Right lobe of liver (tissue), 4 donors: Measurements from ENCODE around the gene PCED1A.

Experiments
- POLR2A ChIP-seq: fragments of 450-650 bp; IDR thresholded peaks from one replicate; pipeline ENCODE4 v1.6.1; 2017; ENCODE audit warnings: antibody characterized with exemption, mild to moderate bottlenecking
- TF ChIP-seq, protein P1 (sequence below), 4 donors: fragments of 200-600 bp in 3 of 4; fragments of 450-650 bp in 1 of 4; IDR thresholded peaks; one replicate each; pipeline versions ENCODE4 v1.5.1 to v1.8.0; 2016 to 2022; ENCODE audit warnings: antibody characterized with exemption in 4 of 4, mild to moderate bottlenecking in 2 of 4
- donor health status: DM: no; HTN: no; CAD: no.
- donor health status: DM: no; HTN: no; CAD: no.
- donor health status: DM: no; HTN: yes; CAD: no.

DNA sequence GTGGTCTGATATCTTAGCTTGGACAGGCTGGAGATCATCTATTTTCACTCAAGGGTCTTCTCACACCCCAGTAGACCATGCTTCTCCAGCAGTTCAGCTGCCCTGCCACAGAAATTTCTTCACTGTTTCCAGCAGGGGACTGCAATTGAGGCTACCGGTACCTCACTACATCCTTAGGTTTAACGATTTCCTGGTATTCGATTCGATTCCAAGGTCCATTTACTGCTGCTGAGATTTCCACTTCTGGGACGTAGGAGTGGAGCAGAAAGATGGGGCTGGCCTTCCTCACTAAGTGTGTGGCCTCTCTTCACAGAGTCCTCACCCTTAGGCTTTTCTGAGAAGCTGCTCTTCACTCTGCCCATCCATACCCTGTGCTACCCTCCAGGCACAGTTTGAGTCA is 6.2 kb upstream of the PCED1A start:
- TF ChIP-seq, protein P1, sequence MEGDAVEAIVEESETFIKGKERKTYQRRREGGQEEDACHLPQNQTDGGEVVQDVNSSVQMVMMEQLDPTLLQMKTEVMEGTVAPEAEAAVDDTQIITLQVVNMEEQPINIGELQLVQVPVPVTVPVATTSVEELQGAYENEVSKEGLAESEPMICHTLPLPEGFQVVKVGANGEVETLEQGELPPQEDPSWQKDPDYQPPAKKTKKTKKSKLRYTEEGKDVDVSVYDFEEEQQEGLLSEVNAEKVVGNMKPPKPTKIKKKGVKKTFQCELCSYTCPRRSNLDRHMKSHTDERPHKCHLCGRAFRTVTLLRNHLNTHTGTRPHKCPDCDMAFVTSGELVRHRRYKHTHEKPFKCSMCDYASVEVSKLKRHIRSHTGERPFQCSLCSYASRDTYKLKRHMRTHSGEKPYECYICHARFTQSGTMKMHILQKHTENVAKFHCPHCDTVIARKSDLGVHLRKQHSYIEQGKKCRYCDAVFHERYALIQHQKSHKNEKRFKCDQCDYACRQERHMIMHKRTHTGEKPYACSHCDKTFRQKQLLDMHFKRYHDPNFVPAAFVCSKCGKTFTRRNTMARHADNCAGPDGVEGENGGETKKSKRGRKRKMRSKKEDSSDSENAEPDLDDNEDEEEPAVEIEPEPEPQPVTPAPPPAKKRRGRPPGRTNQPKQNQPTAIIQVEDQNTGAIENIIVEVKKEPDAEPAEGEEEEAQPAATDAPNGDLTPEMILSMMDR (IDR thresholded peaks at IDR 0.05), result no peak
- TF ChIP-seq POLR2A, result no peak
